ENCODE measurements around the gene SCML1.

DNA sequence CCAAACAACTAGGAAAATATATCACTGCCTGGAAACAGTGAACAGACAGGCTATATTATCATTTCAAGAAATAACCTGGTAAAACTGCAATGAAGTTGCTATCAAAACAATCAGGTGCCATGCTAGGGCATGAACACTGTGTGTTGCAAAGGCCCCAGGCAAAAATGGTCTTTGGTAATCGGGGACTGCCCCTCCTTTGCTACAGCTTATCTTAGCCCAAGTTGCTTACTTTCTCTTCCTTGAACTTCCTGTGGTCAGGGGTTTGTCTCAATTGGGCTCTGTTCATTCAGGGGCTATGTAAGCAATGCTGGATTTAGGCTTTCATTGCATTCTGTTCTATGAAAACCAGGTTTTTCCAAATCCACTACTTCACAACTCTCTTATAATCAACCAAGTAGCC is 30.4 kb downstream of the SCML1 start:
- TF ChIP-seq, protein P1, sequence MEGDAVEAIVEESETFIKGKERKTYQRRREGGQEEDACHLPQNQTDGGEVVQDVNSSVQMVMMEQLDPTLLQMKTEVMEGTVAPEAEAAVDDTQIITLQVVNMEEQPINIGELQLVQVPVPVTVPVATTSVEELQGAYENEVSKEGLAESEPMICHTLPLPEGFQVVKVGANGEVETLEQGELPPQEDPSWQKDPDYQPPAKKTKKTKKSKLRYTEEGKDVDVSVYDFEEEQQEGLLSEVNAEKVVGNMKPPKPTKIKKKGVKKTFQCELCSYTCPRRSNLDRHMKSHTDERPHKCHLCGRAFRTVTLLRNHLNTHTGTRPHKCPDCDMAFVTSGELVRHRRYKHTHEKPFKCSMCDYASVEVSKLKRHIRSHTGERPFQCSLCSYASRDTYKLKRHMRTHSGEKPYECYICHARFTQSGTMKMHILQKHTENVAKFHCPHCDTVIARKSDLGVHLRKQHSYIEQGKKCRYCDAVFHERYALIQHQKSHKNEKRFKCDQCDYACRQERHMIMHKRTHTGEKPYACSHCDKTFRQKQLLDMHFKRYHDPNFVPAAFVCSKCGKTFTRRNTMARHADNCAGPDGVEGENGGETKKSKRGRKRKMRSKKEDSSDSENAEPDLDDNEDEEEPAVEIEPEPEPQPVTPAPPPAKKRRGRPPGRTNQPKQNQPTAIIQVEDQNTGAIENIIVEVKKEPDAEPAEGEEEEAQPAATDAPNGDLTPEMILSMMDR (IDR thresholded peaks at IDR 0.05): no peak
- TF ChIP-seq, protein P2, sequence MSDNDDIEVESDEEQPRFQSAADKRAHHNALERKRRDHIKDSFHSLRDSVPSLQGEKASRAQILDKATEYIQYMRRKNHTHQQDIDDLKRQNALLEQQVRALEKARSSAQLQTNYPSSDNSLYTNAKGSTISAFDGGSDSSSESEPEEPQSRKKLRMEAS (IDR thresholded peaks at IDR 0.05; ENCODE audit: low read depth): no peak
- TF ChIP-seq JUND (IDR thresholded peaks at IDR 0.05) (no peak), POLR2AphosphoS5 (IDR thresholded peaks at IDR 0.05; ENCODE audit: low read depth, low read length) (no peak), FOXJ3 (CRISPR knock-in tag; IDR thresholded peaks at IDR 0.05) (no peak), YY1 (IDR thresholded peaks at IDR 0.05; ENCODE audit: low read depth) (no peak), EP300 (IDR thresholded peaks at IDR 0.05; ENCODE audit: borderline replicate concordance in 1 of 2, low read depth in 1 of 2, low read length in 1 of 2) (no peak), EZH2phosphoT487 (IDR thresholded peaks at IDR 0.05; ENCODE audit: borderline replicate concordance, low read depth) (no peak)
- TF ChIP-seq, protein P3, sequence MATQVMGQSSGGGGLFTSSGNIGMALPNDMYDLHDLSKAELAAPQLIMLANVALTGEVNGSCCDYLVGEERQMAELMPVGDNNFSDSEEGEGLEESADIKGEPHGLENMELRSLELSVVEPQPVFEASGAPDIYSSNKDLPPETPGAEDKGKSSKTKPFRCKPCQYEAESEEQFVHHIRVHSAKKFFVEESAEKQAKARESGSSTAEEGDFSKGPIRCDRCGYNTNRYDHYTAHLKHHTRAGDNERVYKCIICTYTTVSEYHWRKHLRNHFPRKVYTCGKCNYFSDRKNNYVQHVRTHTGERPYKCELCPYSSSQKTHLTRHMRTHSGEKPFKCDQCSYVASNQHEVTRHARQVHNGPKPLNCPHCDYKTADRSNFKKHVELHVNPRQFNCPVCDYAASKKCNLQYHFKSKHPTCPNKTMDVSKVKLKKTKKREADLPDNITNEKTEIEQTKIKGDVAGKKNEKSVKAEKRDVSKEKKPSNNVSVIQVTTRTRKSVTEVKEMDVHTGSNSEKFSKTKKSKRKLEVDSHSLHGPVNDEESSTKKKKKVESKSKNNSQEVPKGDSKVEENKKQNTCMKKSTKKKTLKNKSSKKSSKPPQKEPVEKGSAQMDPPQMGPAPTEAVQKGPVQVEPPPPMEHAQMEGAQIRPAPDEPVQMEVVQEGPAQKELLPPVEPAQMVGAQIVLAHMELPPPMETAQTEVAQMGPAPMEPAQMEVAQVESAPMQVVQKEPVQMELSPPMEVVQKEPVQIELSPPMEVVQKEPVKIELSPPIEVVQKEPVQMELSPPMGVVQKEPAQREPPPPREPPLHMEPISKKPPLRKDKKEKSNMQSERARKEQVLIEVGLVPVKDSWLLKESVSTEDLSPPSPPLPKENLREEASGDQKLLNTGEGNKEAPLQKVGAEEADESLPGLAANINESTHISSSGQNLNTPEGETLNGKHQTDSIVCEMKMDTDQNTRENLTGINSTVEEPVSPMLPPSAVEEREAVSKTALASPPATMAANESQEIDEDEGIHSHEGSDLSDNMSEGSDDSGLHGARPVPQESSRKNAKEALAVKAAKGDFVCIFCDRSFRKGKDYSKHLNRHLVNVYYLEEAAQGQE (IDR thresholded peaks at IDR 0.05; ENCODE audit: low read depth, low read length): no peak

Data from SK-N-SH (cell line).